Mucosa of stomach (tissue), 1 donor: ENCODE data around the gene CELF5.
"Not testable (repeated sequence)": the region's sequence is repeated elsewhere in the genome, so short reads cannot be mapped to it uniquely, and the experiment has no call there.

ENCODE experiments used
- H3K27me3 ChIP-seq: one replicate; pipeline ENCODE4 v1.7.0; 2013; ENCODE audit warnings: mild to moderate bottlenecking, low read length; ENCODE audit not compliant: control insufficient read depth, insufficient read depth
- H3K36me3 ChIP-seq: one replicate; pipeline ENCODE4 v1.7.0; 2013; ENCODE audit warnings: low read length; ENCODE audit not compliant: control insufficient read depth, insufficient read depth
- H3K4me1 ChIP-seq: one replicate; pipeline ENCODE4 v1.7.0; 2013; ENCODE audit warnings: mild to moderate bottlenecking, low read length; ENCODE audit not compliant: control insufficient read depth, insufficient read depth
- H3K4me3 ChIP-seq: one replicate; pipeline ENCODE4 v1.7.0; 2013; ENCODE audit warnings: low read length
- H3K9ac ChIP-seq: one replicate; pipeline ENCODE4 v1.7.0; 2013; ENCODE audit warnings: mild to moderate bottlenecking, low read length, moderate library complexity
- H3K9me3 ChIP-seq: one replicate; pipeline ENCODE4 v1.7.0; 2013; ENCODE audit warnings: mild to moderate bottlenecking, low read length, moderate library complexity; ENCODE audit not compliant: control insufficient read depth
- donor health status: Pancreatic carcinoma.

The CELF5 gene

GRCh38 chr19:3330047-3330446, 105.6 kb downstream of the CELF5 start:
- Histone ChIP-seq H3K4me1 (peaks cover 6% of the 10 kb centered on the region), H3K36me3 (no peaks in the 10 kb centered on the region)

GRCh38 chr19:3332232-3332631, 107.8 kb downstream of the CELF5 start:
- H3K9me3 ChIP-seq, H3K27me3 ChIP-seq, H3K4me3 ChIP-seq, H3K9ac ChIP-seq, H3K36me3 ChIP-seq: not testable (repeated sequence)
- peaks cover 28% of the 10 kb centered on the region for H3K4me1 ChIP-seq

More at GRCh38 chr19:3330047-3330446, 105.6 kb downstream of the CELF5 start:
- H3K4me3 ChIP-seq: no peak overlapping the region
- no peaks in the 10 kb centered on the region for H3K9me3 ChIP-seq
- H3K27me3 ChIP-seq: no peaks in the 10 kb centered on the region
- H3K9ac ChIP-seq: no peak overlapping the region

GRCh38 chr19:3333020-3333583, 108.6 kb downstream of the CELF5 start:
- Histone ChIP-seq H3K36me3 (no peaks in the 10 kb centered on the region), H3K4me1 (peaks cover 36% of the 10 kb centered on the region)

GRCh38 chr19:3333662-3334061, 109.2 kb downstream of the CELF5 start:
- Histone ChIP-seq H3K4me1 (peaks cover 41% of the 10 kb centered on the region), H3K9me3 (no peaks in the 10 kb centered on the region), H3K4me3 (no peak overlapping the region), H3K27me3 (no peaks in the 10 kb centered on the region), H3K9ac (no peak overlapping the region), H3K36me3 (no peaks in the 10 kb centered on the region)

More at GRCh38 chr19:3333020-3333583, 108.6 kb downstream of the CELF5 start:
- H3K9ac ChIP-seq: no peak overlapping the region
- no peaks in the 10 kb centered on the region for H3K27me3 ChIP-seq
- no peaks in the 10 kb centered on the region for H3K9me3 ChIP-seq
- no peak overlapping the region for H3K4me3 ChIP-seq

DNA sequence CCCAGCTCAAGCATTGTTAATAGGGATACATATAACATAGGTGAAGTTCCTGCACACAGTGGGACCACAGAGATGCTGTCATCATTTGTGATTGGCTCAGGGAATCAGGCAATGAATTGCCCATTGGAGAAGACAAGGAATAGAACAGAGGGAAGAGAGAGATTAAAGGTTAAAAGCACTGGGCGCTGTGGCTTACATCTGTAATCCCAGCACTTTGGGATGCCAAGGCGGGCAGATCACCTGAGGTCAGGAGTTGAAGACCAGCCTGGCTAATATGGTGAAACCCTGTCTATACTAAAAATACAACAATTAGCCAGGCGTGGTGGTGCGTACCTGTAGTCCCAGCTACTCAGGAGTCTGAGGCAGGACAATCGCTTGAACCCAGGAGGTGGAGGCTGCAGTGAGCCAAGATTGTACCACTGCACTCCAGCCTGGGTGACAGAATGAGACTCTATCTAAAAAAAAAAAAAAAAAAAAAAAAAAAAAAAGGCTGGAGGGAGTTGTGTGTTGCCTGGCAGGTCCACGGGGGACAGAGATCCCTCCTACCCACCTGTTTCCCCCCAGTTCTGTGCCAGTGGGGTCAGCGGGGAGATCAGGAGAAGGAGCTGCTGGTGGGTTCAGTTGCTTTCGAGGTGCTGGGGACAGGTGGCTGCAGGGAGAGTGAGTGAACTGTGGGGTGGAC, 110.4 kb downstream of the CELF5 start:
- Histone ChIP-seq H3K4me1 (peaks cover 45% of the 10 kb centered on the region), H3K9ac (peak overlapping the region; percentile 56)
- not testable (repeated sequence) for H3K27me3 ChIP-seq, H3K36me3 ChIP-seq, H3K4me3 ChIP-seq, H3K9me3 ChIP-seq

GRCh38 chr19:3335431-3336350, 111.2 kb downstream of the CELF5 start:
- Histone ChIP-seq H3K4me3 (no peak overlapping the region), H3K4me1 (peaks cover 45% of the 10 kb centered on the region), H3K36me3 (no peaks in the 10 kb centered on the region), H3K9ac (peak overlapping the region; percentile 56), H3K9me3 (no peaks in the 10 kb centered on the region), H3K27me3 (no peaks in the 10 kb centered on the region)

- H3K4me3 ChIP-seq: no peak overlapping the region
- H3K9me3 ChIP-seq: no peaks in the 10 kb centered on the region
- peak overlapping the region; percentile 56 for H3K9ac ChIP-seq
- H3K36me3 ChIP-seq: no peaks in the 10 kb centered on the region
- no peaks in the 10 kb centered on the region for H3K27me3 ChIP-seq
- H3K4me1 ChIP-seq: peaks cover 45% of the 10 kb centered on the region
These were observed 111.9 kb downstream of the CELF5 start for GRCh38 chr19:3336351-3336679.

GRCh38 chr19:3336680-3337523, 112.4 kb downstream of the CELF5 start:
- Histone ChIP-seq H3K9ac (peak overlapping the region; percentile 57), H3K4me3 (no peak overlapping the region), H3K27me3 (no peaks in the 10 kb centered on the region), H3K4me1 (peaks cover 45% of the 10 kb centered on the region), H3K9me3 (no peaks in the 10 kb centered on the region), H3K36me3 (no peaks in the 10 kb centered on the region)

- Histone ChIP-seq H3K4me1 (peaks cover 45% of the 10 kb centered on the region), H3K9me3 (no peaks in the 10 kb centered on the region), H3K4me3 (no peak overlapping the region), H3K9ac (peak overlapping the region; percentile 54), H3K27me3 (no peaks in the 10 kb centered on the region), H3K36me3 (no peaks in the 10 kb centered on the region)
These were observed 114.2 kb downstream of the CELF5 start for GRCh38 chr19:3338541-3339181.

DNA sequence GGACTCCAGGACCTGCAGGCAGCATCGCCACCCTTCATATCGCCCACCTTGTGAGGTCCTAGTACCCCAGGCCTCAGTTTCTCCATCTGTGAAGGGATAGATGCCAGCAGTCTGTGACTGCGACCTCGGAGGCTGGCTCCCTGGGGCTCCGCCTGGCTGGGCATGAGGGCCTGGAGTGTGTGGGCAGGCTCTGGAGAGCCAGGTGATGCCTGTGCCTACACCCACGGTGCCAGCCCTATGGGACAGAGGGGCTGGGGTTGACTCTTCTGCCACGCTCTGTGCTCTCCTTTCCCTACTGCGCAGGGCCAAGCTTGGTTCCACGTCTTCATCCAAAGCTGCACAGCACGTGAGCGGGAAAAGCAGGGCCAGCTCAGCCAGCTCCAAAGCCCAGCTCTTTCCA, 115.9 kb downstream of the CELF5 start:
- Histone ChIP-seq H3K9ac (no peak overlapping the region), H3K4me1 (peaks cover 39% of the 10 kb centered on the region), H3K9me3 (no peaks in the 10 kb centered on the region), H3K4me3 (no peak overlapping the region), H3K36me3 (no peaks in the 10 kb centered on the region), H3K27me3 (no peaks in the 10 kb centered on the region)

DNA sequence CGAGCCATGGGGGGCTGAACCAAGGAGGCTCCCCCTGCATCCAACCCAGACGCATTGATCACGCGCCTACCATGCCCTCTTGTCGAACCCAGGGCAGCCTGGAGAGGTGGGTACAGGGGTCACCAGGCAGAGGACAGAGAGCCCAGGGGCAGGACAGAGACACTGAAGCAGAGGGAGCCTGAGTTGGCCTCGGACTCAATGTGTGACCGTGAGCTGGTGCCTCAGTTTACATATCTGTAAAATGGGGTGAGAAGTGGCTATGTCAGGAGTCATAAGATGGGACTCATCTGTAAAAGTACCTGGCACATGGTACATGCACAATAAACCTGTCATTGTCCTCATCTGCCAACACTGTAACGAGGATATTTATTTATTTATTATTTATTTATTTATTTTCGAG, 117.8 kb downstream of the CELF5 start:
- Histone ChIP-seq H3K27me3 (no peaks in the 10 kb centered on the region), H3K36me3 (no peaks in the 10 kb centered on the region), H3K9ac (no peak overlapping the region), H3K4me1 (peaks cover 33% of the 10 kb centered on the region), H3K4me3 (no peak overlapping the region), H3K9me3 (no peaks in the 10 kb centered on the region)
